ENCODE results near the gene TPRX1. TPM values are rescaled to one million over a fixed set of nuclear protein-coding genes. Genes with fewer than 3 reads are reported as not detected.
"Not testable (repeated sequence)": the region's sequence is repeated elsewhere in the genome, so short reads cannot be mapped to it uniquely, and the experiment has no call there.

Gene TPRX1
- polyA plus RNA-seq, 1 donor: not detected

DNA sequence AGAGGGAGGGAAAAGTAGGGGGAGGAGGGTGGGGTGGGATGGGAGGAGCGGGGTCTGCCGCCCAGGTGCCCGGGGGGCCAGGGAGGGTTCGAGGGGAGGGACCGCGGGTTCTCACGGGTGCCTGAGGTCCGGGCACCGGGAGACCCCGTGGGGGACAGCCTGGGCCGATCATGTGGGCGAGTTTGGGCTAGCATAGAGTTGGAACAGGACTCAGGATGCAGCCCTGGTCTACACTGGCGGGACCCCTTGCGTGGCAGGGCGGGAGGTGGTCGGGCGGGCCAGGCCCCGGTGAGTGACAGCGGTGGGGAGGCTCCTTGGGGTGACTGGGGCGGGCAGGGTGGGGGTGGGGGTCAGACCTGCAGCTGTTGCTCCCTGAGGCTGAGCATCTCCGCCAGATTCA, 1.2 kb downstream of the TPRX1 start:
- H3K4me3 ChIP-seq (ENCODE audit: low read length); H3K36me3 ChIP-seq (ENCODE audit: control insufficient read depth, insufficient read depth, low read length); DNase-seq; H3K4me1 ChIP-seq (ENCODE audit: control insufficient read depth, insufficient read depth, low read length); H3K27ac ChIP-seq (ENCODE audit: low read length); H3K27me3 ChIP-seq (ENCODE audit: control insufficient read depth, insufficient read depth, low read length); H3K9me3 ChIP-seq (ENCODE audit: control insufficient read depth, low read depth, low read length): not testable (repeated sequence)
- WGBS (ENCODE audit: insufficient coverage, low lambda C conversion rate): no CpG with 5 or more reads among the region's 21 CpGs

DNA sequence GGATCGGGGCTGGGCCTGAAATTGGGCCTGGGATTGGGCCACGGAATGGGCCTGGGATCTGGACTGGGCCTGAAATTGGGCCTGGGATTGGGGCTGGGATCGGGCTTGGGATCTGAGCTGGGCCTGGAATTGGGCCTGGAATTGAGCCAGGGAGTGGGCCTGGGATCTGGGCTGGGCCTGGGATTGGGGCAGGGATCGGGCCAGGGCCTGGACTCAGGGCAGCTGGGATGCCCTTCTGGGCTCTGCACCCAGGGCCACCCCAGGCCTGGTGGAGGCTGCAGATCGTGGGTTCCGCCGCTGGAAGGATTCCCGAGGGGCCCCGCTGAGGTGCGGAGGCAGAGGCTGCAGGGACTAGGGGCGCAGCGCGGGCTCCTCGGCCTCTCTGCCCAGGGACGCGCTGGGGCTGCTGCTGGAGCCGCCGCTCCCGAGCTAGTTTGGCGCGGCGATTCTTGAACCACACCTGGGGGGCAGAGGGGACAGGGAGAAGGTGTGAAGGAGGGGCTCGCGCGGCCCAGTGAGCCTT, 1.8 kb downstream of the TPRX1 start:
- Histone ChIP-seq H3K36me3 (ENCODE audit: control insufficient read depth, insufficient read depth, low read length) (no peaks in the 10 kb centered on the region), H3K4me1 (ENCODE audit: control insufficient read depth, insufficient read depth, low read length) (no peaks in the 10 kb centered on the region), H3K9me3 (ENCODE audit: control insufficient read depth, low read depth, low read length) (peaks cover 2% of the 10 kb centered on the region), H3K4me3 (ENCODE audit: low read length) (no peak overlapping the region), H3K27ac (ENCODE audit: low read length) (no peak overlapping the region), H3K27me3 (ENCODE audit: control insufficient read depth, insufficient read depth, low read length) (peaks cover 8% of the 10 kb centered on the region)
- no peak for DNase-seq
- no CpG with 5 or more reads among the region's 25 CpGs for WGBS (ENCODE audit: insufficient coverage, low lambda C conversion rate)

DNA sequence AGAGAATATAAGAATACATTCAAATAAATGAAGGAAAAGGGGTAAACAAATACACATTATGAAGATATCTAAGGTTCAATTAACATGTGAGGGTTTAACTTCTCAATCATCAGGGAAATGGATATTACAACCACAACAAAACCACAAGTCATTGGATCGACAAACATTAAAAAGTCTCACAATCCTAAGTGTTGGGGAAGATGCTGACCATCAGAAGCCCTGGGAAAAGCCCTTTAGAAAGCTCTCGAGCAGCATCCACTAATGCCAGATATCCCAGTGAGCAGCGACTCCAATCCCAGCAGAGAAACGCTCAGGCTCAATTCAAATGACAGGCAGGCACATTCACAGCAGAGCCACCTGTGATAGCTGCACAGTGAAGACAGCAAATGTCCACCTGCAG, 3.1 kb downstream of the TPRX1 start:
- Histone ChIP-seq H3K9me3 (ENCODE audit: control insufficient read depth, low read depth, low read length) (peaks cover 2% of the 10 kb centered on the region), H3K4me3 (ENCODE audit: low read length) (no peak overlapping the region), H3K27ac (ENCODE audit: low read length) (no peak overlapping the region), H3K36me3 (ENCODE audit: control insufficient read depth, insufficient read depth, low read length) (no peaks in the 10 kb centered on the region), H3K4me1 (ENCODE audit: control insufficient read depth, insufficient read depth, low read length) (no peaks in the 10 kb centered on the region), H3K27me3 (ENCODE audit: control insufficient read depth, insufficient read depth, low read length) (peaks cover 8% of the 10 kb centered on the region)
- no CpG with 5 or more reads among the region's 4 CpGs for WGBS (ENCODE audit: insufficient coverage, low lambda C conversion rate)
- DNase-seq: no peak

DNA sequence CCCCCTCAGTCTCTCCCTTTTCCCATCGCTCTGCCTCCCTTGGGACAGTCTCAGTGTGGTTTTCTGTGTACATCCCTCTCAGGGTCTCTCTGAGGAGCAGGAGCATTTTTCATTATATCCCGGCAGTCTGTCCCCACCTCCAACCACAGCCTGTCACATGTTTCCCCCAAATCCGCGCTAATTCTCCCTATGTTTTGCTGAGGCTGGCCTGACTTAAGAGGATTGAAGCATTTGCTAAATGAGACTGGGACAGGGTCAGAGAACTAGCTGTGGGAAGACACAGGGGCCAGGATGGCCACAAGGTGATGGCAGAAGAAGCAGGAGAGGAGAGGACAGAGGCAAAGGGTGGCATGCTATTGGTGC, 5.5 kb downstream of the TPRX1 start:
- Histone ChIP-seq H3K4me3 (ENCODE audit: low read length) (no peak overlapping the region), H3K27ac (ENCODE audit: low read length) (no peak overlapping the region), H3K27me3 (ENCODE audit: control insufficient read depth, insufficient read depth, low read length) (peaks cover 8% of the 10 kb centered on the region), H3K9me3 (ENCODE audit: control insufficient read depth, low read depth, low read length) (peaks cover 2% of the 10 kb centered on the region), H3K36me3 (ENCODE audit: control insufficient read depth, insufficient read depth, low read length) (no peaks in the 10 kb centered on the region), H3K4me1 (ENCODE audit: control insufficient read depth, insufficient read depth, low read length) (no peaks in the 10 kb centered on the region)
- no peak for DNase-seq
- 80% methylated on average over 1 of the region's 4 CpGs for WGBS (ENCODE audit: insufficient coverage, low lambda C conversion rate)

DNA sequence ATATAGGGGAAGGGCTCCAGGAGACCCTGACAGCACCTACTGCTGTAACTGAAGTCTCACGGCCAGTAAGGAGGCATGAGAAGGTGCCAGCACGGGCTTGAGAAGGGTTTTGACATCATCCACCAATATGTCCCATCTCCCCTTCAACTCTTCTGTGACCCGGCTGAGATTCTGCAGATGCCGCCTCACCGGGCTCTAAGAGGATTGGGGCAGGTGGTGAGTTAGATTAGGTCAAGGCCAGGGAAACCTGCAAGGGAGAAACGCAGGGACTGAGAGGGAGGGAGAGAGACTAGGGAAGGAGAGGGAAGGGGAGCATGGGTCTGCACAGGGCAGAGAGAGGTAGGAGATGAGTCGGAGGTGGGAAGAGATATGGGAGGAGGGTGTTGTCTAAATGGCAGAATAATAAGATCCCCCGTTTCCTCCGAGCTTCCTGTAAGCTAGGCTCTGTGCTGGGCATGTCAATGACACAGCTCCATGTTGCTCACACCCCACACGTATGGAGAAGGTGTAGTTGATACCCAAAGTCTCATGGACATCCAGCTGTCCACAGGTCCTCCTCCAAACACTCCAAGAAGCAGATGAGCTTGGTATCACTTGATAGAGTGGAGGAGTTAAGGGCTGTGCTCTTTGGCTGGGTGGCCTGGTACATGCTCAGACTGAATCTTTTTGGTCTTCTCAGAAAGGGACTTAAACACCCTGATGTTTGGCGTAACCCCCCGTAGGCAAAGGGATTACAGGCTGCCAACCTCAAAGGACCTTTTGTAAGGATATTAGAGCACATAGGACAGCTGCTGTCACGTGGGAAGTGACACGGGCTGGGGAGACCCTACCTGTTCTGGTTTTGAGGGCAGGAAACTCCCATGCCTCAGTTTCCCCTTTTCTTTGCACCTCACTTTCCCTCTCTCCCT, 6.1 kb downstream of the TPRX1 start:
- 30% methylated on average over 2 of the region's 14 CpGs for WGBS (ENCODE audit: insufficient coverage, low lambda C conversion rate)
- no peak for DNase-seq
- Histone ChIP-seq H3K36me3 (ENCODE audit: control insufficient read depth, insufficient read depth, low read length) (no peaks in the 10 kb centered on the region), H3K9me3 (ENCODE audit: control insufficient read depth, low read depth, low read length) (peaks cover 2% of the 10 kb centered on the region), H3K27ac (ENCODE audit: low read length) (no peak overlapping the region), H3K4me1 (ENCODE audit: control insufficient read depth, insufficient read depth, low read length) (no peaks in the 10 kb centered on the region), H3K4me3 (ENCODE audit: low read length) (no peak overlapping the region), H3K27me3 (ENCODE audit: control insufficient read depth, insufficient read depth, low read length) (peaks cover 8% of the 10 kb centered on the region)

DNA sequence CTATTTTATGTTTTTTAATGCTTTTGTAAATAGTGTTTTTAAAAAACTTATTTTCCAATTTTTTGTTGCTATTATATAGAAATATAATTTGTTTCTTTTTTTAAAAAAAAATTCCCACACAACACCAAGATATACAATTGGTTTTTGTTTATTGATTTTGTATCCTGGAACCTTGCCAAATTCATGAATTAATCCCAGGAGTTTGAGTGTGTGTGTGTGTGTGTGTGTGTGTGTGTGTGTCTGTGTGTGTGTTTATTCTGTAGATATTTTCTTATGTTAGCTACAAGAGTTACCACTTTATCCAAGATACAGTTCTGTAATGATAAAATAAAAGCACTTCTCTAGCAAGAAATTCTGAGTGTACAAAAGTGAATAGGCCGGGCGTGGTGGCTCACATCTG, 7.6 kb downstream of the TPRX1 start:
- no peak for DNase-seq
- no peak overlapping the region for H3K4me3 ChIP-seq (ENCODE audit: low read length)
- H3K27me3 ChIP-seq (ENCODE audit: control insufficient read depth, insufficient read depth, low read length): peaks cover 8% of the 10 kb centered on the region
- H3K27ac ChIP-seq (ENCODE audit: low read length): no peak overlapping the region
- H3K4me1 ChIP-seq (ENCODE audit: control insufficient read depth, insufficient read depth, low read length): no peaks in the 10 kb centered on the region
- peaks cover 1% of the 10 kb centered on the region for H3K9me3 ChIP-seq (ENCODE audit: control insufficient read depth, low read depth, low read length)
- no CpG with 5 or more reads among the region's 2 CpGs for WGBS (ENCODE audit: insufficient coverage, low lambda C conversion rate)
- no peaks in the 10 kb centered on the region for H3K36me3 ChIP-seq (ENCODE audit: control insufficient read depth, insufficient read depth, low read length)

DNA sequence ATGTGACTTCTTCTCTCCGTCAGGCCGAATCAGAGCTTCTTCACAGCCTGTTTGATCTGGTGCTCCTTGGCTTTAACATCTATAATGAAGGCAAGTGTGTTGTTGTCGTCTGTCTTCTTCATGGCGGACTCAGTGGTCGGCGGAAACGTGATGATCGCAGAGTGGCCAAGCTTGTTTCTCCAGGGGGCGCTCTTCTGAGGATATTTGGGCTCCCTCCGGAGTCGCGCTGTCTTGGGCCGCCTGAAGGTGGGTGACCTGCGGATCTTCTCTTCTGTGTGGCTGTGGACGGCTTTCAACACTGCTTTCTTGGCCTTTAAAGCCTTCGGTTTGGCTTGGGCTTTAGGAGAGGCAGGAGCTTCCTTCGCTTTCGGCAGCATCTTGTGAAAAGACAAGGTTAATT, 9.8 kb downstream of the TPRX1 start:
- no peaks in the 10 kb centered on the region for H3K36me3 ChIP-seq (ENCODE audit: control insufficient read depth, insufficient read depth, low read length)
- H3K27me3 ChIP-seq (ENCODE audit: control insufficient read depth, insufficient read depth, low read length): peaks cover 8% of the 10 kb centered on the region
- no peak overlapping the region for H3K27ac ChIP-seq (ENCODE audit: low read length)
- no peak for DNase-seq
- no peak overlapping the region for H3K4me3 ChIP-seq (ENCODE audit: low read length)
- no peaks in the 10 kb centered on the region for H3K9me3 ChIP-seq (ENCODE audit: control insufficient read depth, low read depth, low read length)
- WGBS (ENCODE audit: insufficient coverage, low lambda C conversion rate): no CpG with 5 or more reads among the region's 18 CpGs
- H3K4me1 ChIP-seq (ENCODE audit: control insufficient read depth, insufficient read depth, low read length): peaks cover 2% of the 10 kb centered on the region

DNA sequence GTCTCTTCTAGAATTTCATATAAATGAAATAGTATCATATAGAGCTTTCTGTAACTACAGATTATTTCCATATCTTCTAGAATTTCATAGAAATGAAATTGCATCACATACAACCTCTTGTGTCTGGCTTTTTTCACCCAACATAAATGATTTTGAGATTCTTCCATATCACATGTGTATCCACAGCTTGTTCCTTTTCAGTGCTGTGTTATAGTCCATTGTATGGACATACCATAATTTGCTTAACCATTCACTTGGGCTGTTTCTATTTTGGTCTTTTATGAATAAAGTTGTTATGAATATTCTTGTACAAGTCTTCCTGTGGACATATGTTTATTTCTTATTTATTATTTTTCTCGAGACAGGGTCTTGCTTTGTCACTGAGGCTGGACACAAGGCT, 11.7 kb downstream of the TPRX1 start:
- WGBS (ENCODE audit: insufficient coverage, low lambda C conversion rate): 100% methylated on average over 1 of the region's 1 CpG
- H3K4me3 ChIP-seq (ENCODE audit: low read length): no peak overlapping the region

DNA sequence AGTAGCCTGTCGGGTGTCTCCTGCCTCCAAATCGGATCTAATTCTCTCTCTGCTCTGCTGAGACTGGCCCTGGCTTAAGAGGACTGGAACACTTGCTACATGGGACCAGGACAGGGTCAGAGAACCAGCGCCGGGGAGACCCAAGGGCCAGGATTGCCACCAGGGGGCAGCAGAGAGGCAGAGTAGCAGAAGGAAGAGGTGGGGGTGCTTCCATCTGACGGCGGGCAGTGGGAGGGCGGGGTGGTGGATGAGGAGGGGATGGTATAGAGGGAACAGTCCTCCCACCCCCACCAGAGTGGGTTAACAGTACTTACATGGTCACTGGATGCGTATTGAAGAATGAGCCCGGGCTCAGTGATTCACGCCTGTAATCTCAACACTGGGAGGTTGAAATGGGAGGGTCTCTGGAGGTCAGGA, 13.9 kb downstream of the TPRX1 start:
- Histone ChIP-seq H3K4me3 (ENCODE audit: low read length) (no peak overlapping the region), H3K27ac (ENCODE audit: low read length) (no peak overlapping the region), H3K4me1 (ENCODE audit: control insufficient read depth, insufficient read depth, low read length) (peaks cover 2% of the 10 kb centered on the region), H3K36me3 (ENCODE audit: control insufficient read depth, insufficient read depth, low read length) (peaks cover 5% of the 10 kb centered on the region), H3K27me3 (ENCODE audit: control insufficient read depth, insufficient read depth, low read length) (no peaks in the 10 kb centered on the region), H3K9me3 (ENCODE audit: control insufficient read depth, low read depth, low read length) (no peaks in the 10 kb centered on the region)
- WGBS (ENCODE audit: insufficient coverage, low lambda C conversion rate): no CpG with 5 or more reads among the region's 10 CpGs
- DNase-seq: peak; percentile 47 to 54

More for the DNA sequence above, 11.7 kb downstream of the TPRX1 start:
- DNase-seq: no peak
- Histone ChIP-seq H3K4me1 (ENCODE audit: control insufficient read depth, insufficient read depth, low read length) (peaks cover 2% of the 10 kb centered on the region), H3K36me3 (ENCODE audit: control insufficient read depth, insufficient read depth, low read length) (no peaks in the 10 kb centered on the region), H3K27ac (ENCODE audit: low read length) (no peak overlapping the region), H3K27me3 (ENCODE audit: control insufficient read depth, insufficient read depth, low read length) (no peaks in the 10 kb centered on the region), H3K9me3 (ENCODE audit: control insufficient read depth, low read depth, low read length) (no peaks in the 10 kb centered on the region)

DNA sequence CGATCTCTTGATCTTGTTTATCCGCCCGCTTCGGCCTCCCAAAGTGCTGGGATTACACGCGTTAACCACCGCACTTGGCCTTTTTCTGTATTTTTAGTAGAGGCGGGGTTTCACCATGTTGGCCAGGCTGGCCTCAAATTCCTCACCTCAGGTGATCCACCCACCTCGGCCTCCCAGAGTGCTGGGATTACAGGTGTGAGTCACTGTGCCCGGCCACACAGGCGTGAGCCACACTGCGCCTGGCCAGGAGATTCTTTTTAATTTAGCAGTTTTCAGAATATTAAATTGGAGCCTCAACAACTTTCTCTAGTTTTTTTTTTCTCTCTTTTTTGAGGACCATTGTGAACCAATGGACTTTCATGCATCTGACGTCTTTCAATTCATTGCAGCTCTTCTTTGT, 14.5 kb downstream of the TPRX1 start:
- not testable (repeated sequence) for DNase-seq; H3K27ac ChIP-seq (ENCODE audit: low read length); H3K27me3 ChIP-seq (ENCODE audit: control insufficient read depth, insufficient read depth, low read length); H3K36me3 ChIP-seq (ENCODE audit: control insufficient read depth, insufficient read depth, low read length); H3K4me1 ChIP-seq (ENCODE audit: control insufficient read depth, insufficient read depth, low read length); H3K9me3 ChIP-seq (ENCODE audit: control insufficient read depth, low read depth, low read length); H3K4me3 ChIP-seq (ENCODE audit: low read length)
- WGBS (ENCODE audit: insufficient coverage, low lambda C conversion rate): 67% methylated on average over 1 of the region's 13 CpGs

DNA sequence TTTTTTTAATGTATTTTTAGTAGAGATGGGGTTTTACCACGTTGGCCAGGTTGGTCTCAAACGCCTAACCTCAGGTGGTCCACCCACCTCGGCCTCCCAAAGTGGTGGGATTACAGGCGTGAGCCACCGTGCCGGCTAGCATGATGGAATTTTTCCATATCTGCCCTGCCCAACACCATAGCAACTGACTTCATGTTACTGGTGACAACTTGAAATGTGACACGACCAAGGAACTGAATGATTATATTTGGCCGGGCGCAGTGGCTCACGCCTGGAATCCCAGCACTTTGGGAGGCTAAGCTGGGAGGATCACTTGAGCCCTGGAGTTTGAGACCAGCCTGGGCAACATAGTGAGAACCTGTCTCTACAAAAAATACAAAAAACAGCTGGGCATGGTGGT, 17.0 kb downstream of the TPRX1 start:
- H3K4me3 ChIP-seq (ENCODE audit: low read length); DNase-seq; H3K9me3 ChIP-seq (ENCODE audit: control insufficient read depth, low read depth, low read length); H3K4me1 ChIP-seq (ENCODE audit: control insufficient read depth, insufficient read depth, low read length); H3K27me3 ChIP-seq (ENCODE audit: control insufficient read depth, insufficient read depth, low read length); H3K27ac ChIP-seq (ENCODE audit: low read length): not testable (repeated sequence)
- H3K36me3 ChIP-seq (ENCODE audit: control insufficient read depth, insufficient read depth, low read length): peaks cover 20% of the 10 kb centered on the region
- WGBS (ENCODE audit: insufficient coverage, low lambda C conversion rate): no CpG with 5 or more reads among the region's 10 CpGs

Data from large intestine (tissue), 3 donors.